ENCODE data around the gene NRF1.
"Not testable (repeated sequence)": the region's sequence is repeated elsewhere in the genome, so short reads cannot be mapped to it uniquely, and the experiment has no call there.

The NRF1 gene

DNA sequence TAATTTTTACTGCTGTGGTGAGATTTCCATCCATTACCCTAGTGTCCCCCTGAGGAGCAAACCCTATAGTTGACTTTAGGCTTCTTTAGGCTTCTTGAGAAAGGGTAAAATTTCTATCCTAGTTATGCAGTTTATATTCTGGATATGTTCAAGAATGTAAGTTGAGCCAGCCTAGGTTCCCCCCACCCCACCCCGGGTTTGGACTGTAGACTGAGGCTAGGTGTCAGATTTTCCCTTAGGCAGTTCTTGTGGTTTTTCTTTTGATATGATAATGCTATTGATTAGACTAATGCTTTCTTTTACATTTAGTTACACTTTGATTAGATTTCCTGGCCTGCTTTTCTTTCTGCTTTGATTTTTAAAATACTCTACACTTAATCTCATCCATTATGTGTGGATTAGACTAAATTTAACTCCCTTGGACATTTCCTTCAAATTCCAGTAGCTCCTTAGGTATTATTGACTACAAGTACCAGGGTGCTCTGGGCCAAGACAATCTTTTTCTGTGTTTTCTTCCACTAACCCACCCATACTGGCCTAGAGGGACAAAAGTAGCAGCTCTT lies 37.7 kb downstream of the NRF1 start:
- DNase-seq, result no peak

DNA sequence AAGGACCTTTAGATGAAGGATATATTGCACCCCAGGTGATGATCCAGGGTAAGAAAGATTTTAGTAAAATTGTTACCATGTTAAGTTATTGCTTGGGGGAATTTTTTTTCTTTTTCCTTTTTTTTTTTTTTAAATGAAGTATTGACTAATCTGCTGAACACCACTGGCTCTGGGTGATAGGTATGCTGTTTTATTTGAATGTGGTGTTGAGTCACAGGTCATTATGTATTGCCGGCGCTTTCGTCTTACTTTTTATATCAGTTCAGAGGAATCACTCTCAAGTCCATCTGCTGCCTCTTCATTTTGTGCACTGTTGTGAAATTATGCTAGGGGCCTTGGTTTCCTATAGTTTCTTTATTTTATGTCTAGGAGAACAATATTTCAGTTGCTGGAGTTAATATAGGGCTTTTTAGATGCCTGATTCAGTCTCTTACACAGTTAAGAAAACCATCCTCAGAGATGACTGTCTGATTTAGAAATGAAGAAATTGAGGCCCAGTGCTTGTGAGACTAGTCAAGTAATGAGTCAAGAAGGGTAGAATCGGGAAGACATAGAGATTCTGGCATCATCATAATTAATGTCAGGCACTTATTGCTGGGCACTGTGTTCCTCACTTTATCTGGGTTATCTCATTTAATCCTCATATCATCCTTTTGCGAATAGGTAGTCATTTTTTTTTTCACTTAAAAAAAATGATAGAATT lies 38.7 kb downstream of the NRF1 start:
- no peak for DNase-seq

DNA sequence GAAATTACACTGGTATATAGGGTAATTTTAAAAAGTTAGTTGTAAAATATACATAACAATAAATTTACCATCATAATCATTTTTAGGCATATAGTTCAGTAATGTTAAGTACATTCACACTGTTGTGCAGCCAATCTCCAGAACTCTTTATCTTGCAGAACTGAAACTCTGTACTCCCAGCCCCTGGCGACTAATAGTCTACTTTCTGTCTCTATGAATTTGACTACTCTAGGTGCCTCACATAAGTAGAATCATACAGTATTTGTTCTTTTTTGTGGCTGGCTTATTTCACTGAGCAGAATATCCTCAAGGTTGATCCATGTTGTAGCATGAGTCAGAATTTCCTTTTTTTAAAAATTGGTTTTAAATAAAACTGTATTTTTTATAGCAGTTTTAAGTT lies 41.4 kb downstream of the NRF1 start:
- DNase-seq, result no peak

DNA sequence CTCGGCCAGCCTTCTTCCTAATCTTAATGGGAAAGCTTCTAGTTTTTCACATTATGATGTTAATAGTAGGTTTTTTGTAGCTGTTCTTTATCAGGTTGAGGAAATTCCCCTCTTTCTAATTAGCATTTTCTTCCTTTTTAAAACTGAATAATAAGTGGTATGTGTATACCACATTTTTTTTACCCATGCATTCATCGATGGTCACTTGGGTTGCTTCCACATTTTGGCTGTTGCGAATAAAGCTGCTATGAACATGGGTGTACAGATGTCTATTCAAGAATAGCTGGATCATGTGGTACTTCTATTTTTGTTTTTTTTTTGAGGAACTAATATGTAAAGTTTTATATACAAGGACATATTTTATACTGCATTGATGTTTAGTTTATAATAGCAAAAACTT lies 44.3 kb downstream of the NRF1 start:
- no peak for DNase-seq

DNA sequence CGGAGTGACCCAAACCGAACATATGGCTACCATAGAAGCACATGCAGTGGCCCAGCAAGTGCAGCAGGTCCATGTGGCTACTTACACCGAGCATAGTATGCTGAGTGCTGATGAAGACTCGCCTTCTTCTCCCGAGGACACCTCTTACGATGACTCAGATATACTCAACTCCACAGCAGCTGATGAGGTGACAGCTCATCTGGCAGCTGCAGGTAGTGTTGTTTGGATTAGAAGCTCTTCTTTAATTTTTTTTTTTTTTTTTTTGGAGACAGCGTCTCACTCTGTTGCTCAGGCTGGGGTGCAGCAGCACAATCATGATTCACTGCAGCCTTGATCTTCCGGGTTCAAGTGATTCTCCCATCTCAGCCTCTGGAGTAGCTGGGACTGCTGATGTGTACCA lies 45.8 kb downstream of the NRF1 start:
- DNase-seq, result no peak

DNA sequence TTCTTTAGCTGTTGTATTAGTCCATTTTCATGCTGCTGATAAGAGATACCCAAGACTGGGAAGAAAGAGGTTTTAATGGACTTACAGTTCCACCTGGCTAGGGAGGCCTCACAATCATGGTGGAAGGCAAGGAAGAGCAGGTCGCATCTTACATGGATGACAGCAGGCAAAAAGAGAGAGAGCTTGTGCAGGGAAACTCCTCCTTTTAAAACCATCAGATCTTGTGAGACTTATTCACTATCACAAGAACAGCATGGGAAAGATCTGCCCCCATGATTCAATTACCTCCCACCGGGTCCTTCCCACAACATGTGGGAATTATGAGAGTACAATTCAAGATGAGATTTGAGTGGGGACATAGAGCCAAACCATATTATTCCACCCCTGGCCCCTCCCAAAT lies 48.4 kb downstream of the NRF1 start:
- DNase-seq, result not testable (repeated sequence)

DNA sequence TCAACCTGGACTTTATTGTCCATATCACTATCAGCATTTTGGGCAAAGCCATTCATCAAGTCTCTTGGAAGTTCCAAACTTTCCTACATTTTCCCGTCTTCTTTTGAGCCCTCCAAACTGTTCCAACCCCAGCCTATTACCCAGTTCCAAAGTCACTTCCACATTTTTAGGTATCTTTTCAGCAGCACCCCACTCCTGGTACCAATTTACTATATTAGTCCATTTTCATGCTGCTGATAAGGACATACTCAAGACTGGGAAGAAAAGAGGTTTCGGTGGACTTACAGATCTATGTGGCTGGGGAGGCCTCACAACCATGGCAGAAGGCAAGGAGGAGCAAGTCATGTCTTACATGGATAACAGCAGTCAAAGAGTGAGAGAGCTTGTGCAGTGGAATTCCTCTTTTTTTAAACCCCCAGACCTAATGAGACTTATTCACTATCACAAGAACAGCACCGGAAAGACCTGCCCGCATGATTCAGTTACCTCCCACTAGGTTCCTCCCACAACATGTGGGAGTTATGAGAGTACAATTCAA lies 50.2 kb downstream of the NRF1 start:
- DNase-seq, result no peak

DNA sequence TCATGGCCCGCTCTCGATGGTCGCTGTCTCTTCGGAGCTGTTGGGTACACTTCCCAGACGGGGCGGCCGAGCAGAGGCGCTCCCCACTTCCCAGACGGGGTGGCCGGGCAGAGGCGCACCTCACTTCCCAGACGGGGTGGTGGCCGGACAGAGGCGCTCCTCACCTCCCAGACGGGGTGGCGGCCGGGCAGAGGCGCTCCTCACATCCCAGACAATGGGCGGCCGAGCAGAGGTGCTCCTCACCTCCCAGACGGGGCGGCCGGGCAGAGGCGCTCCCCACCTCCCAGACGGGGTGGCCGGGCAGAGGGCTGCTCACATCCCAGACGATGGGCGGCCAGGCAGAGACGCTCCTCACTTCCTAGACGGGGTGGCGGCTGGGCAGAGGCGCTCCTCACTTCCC lies 51.7 kb downstream of the NRF1 start:
- not testable (repeated sequence) for DNase-seq

DNA sequence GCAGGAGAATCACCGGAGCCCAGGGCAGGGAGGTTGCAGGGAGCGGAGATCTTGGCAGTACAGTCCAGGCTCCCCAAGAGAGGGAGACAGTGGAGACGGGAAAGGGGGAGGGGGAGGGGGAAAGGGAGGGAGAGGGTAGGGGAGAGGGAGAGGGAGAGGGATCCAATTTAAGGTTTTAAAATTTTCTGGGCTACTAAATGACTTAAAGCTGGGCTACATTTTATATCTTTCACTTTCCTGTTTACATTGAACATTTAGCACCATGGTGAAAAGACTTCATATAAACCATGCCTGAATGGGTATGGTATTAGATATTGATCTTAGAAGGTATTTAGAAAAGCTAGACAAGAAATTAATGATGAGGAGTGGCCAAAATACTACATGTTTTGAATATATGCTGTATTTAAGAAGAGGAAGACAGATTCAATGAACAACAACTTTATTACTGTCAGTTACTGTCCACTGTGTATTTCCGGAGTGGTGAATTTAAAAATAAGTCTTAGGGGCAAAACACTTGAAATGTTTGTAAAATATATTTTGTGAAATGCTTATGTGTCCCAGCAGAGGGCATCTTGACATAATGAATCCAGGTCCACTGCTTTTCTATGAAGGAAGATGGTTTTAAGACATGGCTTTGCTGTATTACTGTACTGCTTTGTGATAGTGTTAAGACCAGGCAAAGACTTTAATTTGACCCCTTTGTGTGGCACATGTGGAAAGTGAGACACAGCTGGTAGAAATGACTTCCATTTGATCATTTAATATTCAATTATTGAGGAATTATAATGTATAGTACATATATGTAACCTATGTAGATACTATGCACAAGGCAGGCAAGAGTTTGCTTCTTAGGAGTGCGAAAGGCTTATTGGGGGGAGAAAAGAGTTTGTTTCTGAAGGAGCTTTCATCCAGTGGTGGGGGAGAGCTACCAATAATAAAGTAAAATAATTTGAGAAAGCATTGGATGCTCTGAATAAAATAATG lies 52.8 kb downstream of the NRF1 start:
- no peak for DNase-seq

DNA sequence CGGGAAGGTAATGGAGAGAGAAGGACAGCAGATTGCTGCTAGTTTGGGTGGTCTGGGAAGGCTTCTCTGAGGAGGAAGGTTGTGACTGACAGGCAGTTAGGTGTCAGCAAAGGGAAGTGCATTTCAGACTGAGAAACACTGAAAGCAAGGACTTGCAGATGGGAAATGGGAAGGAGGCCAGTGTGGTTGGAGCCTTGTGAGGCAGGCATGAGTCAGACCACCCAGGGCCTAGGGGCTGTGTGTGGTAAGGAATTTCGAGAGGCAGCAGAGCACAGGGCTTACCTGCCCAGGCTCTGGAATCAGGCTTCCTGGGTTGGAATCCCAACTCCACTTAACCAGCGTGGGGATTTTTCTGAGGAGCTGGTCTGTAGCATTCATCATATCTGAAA lies 53.5 kb downstream of the NRF1 start:
- DNase-seq, result no peak

DNA sequence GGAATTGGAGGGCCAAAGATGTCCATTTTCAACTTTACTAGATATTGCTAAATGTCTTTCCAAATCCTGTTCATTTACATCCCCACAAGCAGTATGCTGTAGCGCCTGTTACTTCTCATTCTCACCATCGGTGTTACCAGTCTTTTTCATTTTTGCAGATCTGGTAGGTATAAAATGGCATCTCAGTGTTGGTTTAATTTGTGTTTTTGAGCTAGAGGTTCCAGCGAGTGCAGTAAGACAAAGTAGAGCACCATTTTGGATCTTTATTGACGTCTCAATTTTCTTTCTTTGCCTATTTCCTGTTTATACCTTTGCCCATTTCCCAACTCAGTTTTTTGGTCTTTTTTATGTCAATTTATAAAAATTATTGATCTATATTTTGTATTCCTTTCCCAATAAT lies 55.6 kb downstream of the NRF1 start:
- no peak for DNase-seq

DNA sequence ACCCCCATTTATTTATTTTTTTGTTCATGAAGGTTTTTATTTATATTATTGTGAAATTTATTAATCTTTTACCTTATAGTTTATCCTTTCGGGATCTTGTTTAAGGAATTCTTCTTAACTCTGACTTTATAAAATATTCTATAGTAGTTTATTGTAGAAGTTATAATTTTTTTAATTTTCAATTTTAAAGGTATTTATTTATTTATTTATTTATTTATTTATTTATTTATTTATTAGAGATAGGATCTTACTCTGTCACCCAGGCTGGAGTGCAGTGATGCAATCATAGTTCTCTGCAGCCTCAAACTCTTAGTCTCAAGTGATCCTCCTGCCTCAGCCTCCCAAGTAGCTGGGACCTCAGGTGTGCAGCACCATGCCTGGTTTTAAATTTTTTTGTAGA lies 56.0 kb downstream of the NRF1 start:
- no peak for DNase-seq

DNA sequence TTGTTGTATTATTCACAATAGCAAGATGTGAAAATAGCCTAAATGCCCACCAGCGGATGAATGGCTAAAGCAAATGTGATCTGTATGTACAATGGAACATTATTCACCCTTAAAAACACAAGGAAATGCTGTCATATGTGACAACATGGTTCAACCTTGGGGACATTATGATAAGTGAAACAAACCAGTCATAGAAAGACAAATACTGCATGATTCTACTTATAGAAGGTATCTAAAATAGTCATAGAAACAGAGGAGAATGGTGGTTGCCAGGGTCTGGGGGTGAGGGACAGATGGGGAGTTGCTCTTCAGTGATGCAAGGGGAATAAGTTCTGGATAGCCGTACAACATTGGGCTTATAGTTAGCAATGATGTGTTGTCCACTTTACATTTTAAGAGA lies 58.4 kb downstream of the NRF1 start:
- DNase-seq, result no peak

DNA sequence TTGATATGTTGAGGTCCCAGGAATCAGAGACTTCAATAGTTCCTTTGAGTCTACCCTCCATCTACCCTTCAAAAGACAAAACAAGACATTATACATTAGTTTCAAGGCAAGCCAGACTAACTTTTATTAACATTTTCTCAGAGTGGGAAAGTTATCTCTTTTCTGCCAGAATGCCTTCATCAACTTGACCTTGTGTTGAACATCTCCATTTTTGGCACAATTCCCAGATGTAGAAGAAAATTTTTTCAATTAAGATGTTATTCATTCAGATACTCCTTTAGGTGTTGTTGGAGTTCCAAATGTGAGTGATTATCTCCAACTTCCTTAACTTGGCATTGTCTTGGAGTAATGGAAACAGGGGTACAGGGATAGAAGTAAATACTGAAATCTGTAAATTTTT lies 59.1 kb downstream of the NRF1 start:
- no peak for DNase-seq

DNA sequence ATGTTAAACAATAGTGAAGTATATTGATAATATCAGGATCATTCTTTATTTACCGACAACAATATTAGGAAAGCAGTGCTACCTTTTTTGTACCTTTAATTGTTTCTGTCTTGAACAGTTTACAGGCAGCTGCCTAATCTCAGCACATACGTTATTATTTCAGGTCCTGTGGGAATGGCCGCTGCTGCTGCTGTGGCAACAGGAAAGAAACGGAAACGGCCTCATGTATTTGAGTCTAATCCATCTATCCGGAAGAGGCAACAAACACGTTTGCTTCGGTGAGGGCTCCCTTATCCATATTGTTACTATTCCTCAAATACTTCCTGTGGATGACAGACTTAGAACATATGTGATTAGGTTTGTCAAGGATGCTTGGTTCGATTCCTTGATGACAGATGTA lies 59.7 kb downstream of the NRF1 start:
- DNase-seq, result no peak

DNA sequence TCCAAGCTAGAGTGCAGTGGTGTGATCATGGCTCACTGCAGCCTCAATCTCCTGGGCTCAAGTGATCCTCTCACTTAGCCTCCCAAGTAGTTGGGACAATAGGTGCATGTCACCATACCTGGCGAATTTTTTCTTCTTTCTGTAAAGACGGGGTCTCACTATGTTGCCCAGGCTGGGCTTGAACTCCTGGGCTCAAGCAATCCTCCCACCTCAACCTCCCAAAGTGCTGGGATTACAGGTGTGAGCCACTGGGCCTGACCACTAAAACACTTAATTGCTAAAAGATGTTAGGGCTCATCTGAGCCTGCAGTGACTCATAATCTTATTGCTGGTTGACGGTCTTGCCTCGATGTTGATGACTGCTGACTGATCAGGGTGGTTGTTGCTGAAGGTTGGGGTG lies 63.0 kb downstream of the NRF1 start:
- DNase-seq, result not testable (repeated sequence)

DNA sequence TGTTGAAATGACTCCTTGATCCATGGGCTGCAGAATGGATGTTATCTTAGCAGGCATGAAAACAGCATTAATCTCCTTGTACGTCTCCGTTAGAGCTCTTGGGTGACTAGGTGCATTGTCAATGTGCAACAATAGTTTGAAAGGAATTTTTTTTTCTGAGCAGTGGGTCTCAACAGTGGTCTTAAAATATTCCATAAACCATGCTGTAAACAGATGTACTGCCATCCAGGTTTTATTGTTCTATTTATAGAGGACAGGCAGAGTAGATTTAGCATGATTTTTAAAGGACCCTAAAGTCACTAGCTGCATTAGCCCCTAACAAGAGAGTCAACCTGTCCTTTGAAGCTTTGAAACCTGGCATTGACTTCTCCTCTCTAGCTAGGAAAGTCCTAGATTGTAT lies 64.0 kb downstream of the NRF1 start:
- DNase-seq, result no peak

DNA sequence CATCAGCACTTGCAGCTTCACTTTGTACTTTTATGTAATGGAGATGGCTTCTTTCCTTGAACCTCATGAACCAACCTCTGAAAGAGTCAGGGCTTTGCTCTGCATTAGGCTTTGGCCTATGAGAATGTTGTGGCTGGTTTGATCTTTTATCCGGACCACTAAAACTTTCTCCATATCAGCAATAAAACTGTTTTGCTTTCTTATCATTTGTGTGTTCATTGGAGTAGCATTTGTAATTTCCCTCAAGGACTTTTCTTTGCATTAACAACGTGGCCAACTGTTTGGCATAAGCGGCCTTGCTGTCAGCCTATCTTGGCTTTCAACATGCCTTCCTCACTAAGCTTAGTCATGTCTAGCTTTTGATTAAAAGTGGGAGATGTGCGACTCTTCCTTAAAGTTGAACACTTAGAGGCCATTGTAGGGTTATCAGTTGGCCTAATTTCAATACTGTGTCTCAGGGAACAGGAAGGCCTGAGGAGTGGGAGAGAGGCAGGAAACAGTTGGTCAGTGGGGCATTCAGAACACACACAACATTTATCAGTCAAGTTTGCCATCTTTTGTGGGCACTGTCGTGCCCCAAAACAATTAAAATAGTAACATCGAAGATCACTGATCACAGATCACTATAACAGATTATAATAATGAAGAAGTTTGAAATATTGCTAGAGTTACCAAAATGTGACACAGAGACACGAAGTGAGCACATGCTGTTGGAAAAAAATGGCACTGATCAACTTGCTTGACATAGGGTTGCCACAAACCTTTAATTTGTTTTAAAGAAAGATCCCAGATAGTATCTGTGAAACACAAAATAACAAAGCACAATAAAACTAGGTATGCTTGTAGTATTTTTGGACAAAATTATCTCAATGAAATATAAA lies 64.7 kb downstream of the NRF1 start:
- no peak for DNase-seq

DNA sequence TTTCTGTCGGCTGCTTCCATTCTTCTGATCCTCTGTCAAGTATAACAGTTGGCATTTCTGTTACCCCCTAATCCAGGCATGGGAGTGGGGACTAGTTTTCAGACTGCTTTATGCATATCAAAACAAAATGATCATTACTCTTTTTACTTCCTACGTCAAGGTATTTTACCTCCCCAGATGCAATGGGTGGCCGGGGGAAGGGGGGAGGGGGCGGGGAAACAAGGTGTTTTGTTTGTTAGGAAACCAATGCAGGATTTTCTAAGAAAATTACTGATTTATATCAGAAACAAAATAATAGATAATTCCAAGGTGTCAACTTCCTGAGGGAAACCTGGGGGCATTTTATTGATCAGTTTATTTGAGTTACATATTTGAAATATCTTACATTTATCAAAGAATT lies 66.3 kb downstream of the NRF1 start:
- no peak for DNase-seq

DNA sequence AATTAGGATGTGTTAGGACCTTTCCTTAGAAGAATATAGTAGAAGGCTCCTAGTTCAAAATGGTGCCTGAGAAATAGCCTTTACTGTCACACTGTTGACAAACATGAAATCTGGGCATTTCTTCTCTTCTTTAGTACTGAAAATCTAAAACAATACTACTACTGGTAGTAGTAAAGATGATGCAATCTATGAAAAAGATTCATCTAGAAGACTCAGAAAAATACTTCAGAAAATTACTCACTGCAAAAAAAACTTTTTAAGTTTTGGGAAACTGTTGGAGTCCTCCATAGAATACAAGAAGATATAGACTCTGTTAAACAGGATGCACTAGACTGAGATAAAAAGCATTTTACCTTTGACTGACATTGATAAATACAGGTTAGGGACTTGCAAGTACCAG lies 67.1 kb downstream of the NRF1 start:
- no peak for DNase-seq

DNA sequence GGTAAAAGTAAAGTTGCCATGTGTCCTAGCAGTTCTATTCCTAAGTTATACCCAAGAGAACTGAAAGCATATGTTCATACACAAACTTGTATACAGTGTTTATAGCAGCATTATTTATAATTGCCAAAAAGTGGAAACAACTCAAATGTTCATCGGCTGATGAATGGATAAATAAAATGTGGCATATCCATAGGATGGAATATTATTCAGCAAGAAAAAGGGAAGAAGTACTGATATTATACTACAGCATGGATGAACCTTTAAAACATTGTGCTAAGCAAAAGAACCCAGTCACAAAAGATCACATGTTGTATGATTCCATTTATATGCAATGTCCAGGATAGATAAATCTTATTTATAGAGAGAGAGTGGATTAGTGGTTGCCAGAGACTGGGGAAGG lies 68.9 kb downstream of the NRF1 start:
- DNase-seq, result no peak

DNA sequence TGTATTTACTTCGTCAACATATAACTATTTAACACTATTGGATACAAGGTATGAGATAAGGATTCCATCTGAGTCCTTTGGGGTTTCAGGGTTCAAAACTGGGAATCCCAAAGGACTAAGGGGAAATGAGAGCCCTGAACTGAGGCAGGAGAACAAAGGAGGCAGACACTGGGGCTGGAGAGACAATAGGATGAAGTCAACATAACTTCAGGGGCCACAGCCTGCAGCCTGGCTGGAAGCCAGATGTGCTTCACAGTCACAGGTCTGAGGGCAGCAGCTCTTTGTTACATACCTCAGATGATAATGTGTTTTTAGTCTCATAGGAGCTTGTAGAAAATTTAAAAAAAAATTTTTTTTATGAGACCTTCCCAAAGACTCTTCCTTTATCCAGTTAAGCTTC lies 73.3 kb downstream of the NRF1 start:
- DNase-seq, result no peak

DNA sequence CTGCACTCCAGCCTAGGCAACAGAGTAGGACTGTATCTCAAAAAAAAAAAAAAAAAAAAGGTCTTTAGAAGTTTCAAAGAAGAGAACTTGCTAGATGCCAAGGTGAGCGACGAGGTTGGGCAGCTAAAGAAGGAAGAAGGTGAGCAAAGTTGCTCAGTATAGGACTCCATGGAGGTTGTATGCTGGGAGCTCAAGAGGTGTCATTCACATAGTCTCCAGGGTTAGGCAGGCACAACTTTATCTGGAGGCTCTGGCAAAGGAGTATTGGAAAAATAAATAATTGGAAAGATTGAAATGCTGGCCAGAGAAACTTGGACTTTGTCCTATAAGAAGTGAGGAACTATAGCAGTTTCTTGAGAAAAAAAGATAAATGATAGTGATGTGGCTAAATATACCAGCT lies 74.5 kb downstream of the NRF1 start:
- no peak for DNase-seq

Measured in activated T-cell treated with anti-CD3 and anti-CD28 coated beads, Interleukin-2, amount 50 U/mL, for 48 hours (primary cell).